Adrenal gland (tissue), 12 donors: ENCODE measurements around the gene GRAMD1A. TPM values are rescaled to one million over a fixed set of nuclear protein-coding genes. Genes with fewer than 3 reads are reported as not detected.
"Not testable (repeated sequence)": the region's sequence is repeated elsewhere in the genome, so short reads cannot be mapped to it uniquely, and the experiment has no call there.

Source experiments
- DNase-seq, 7 donors: peaks; one replicate each; pipeline ENCODE4 v3.0.0-alpha.2; 2019 to 2020
- H3K27ac ChIP-seq, 5 donors: fragments of 200-600 bp; sonication (generic) in 4 of 5; 1 replicate in 3 of 5; 2 replicates in 2 of 5; pipeline versions ENCODE4 v1.5.1 to v1.8.0; 2016 to 2020; ENCODE audit warnings: mild to moderate bottlenecking in 1 of 5
- H3K27me3 ChIP-seq: fragments of 200-600 bp; 2 replicates; pipeline ENCODE4 v1.8.0; 2021
- H3K36me3 ChIP-seq, 2 donors: fragments of 200-600 bp; replicated peaks in 1 of 2; 1 replicate in 1 of 2; 2 replicates in 1 of 2; pipeline versions ENCODE4 v1.5.1 to v1.8.0; 2018 to 2022
- H3K4me1 ChIP-seq, 2 donors: fragments of 200-600 bp; replicated peaks in 1 of 2; 1 replicate in 1 of 2; 2 replicates in 1 of 2; pipeline versions ENCODE4 v1.5.1 to v1.8.0; 2018 to 2021
- H3K4me3 ChIP-seq, 4 donors: fragments of 200-600 bp; sonication (generic) in 3 of 4; one replicate each; pipeline ENCODE4 v1.5.1; 2016 to 2018
- H3K9me3 ChIP-seq, 3 donors: fragments of 200-600 bp; sonication (generic) in 1 of 3; replicated peaks in 1 of 3; 1 replicate in 2 of 3; 2 replicates in 1 of 3; pipeline versions ENCODE4 v1.5.1 to v1.8.0; 2016 to 2021
- CTCF ChIP-seq, 6 experiments: fragments of 450-650 bp in 4 of 6; fragments of 200-600 bp in 2 of 6; sonication (generic) in 1 of 6; IDR thresholded peaks; 1 replicate in 5 of 6; 2 replicates in 1 of 6; pipeline versions ENCODE4 v1.5.1 to v1.8.0; 2016 to 2021; ENCODE audit warnings: antibody characterized with exemption in 6 of 6, mild to moderate bottlenecking in 2 of 6, moderate library complexity in 1 of 6
- POLR2A ChIP-seq, 2 donors: fragments of 450-650 bp; IDR thresholded peaks; one replicate each; pipeline ENCODE4 v1.6.1; 2017; ENCODE audit warnings: antibody characterized with exemption in 2 of 2, mild to moderate bottlenecking in 2 of 2, moderate library complexity in 1 of 2
- WGBS, 4 donors: extraction: QIAGEN DNeasy Blood & Tissue Kit in 2 of 4; methylation state at CpG; one replicate each; pipeline versions ENCODE4 v1.1.5 to v1.1.7; 2013 to 2017; 5-methylcytosine and 5-hydroxymethylcytosine counted together
- intact Hi-C, 2 donors: fragments of 100-400 bp; cut with DNase I; formaldehyde crosslinking; loops; one replicate each; pipeline versions ENCODE4 v1.14.1 to v1.15.0; 2022 to 2023
- polyA plus RNA-seq, 3 donors: library from polyadenylated mRNA; stranded (reverse); fragments of 200-250 nt in 2 of 3; fragments of 350-450 nt in 1 of 3; fragmentation: Illumina TruSeq in 1 of 3; extraction: RNeasy Lipid Tissue Mini Kit (QIAGEN cat#74804) in 1 of 3; gene quantifications; one replicate each; pipeline ENCODE4 v1.2.3, GENCODE V29; 2013 to 2014
- total RNA-seq, 9 donors: library from RNA; depleted of rRNA in 4 of 9; stranded (reverse); fragments of >200 nt in 4 of 9; fragments of 120-200 nt in 1 of 9; fragmentation: NEBNext Ultra II Directional in 1 of 9; extraction: Animal tissue kit (Norgen Biotek cat#: 25700) in 1 of 9; gene quantifications; one replicate each; pipeline versions ENCODE4 v1.1.0 to v1.2.4, GENCODE V29; 2013 to 2023
- donor health status: healthy with polysubstance abuse.
- donor health status: Bipolar disorder and iron deficiency.
- donor health status: DM: yes; HTN: yes; CAD: no.
- donor health status: DM: no; HTN: no; CAD: no.
- donor health status: DM: no; HTN: no; CAD: no.
- donor health status: DM: yes; HTN: yes; CAD: no.

GRAMD1A gene
- total and polyA plus RNA-seq, 12 donors: 31.2 to 125 (median 77.2) TPM

- Histone ChIP-seq H3K4me3 (no peak overlapping the region), H3K36me3 (no peaks in the 10 kb centered on the region), H3K27ac (no peak overlapping the region), H3K27me3 (no peaks in the 10 kb centered on the region), H3K9me3 (no peaks in the 10 kb centered on the region), H3K4me1 (peaks cover 7 to 29% of the 10 kb centered on the region in 2 donors)
- intact Hi-C loops: no loop called here
- TF ChIP-seq CTCF (IDR thresholded peaks at IDR 0.05) (no peak), POLR2A (IDR thresholded peaks at IDR 0.05) (no peak)
- DNase-seq: no peak
- WGBS, 4 donors: 92 to 94% (median 93%) methylated on average over 7 to 8 of the region's 8 CpGs
These were observed 4.6 kb upstream of the GRAMD1A start for GRCh38 chr19:34995551-34995950.

- 49 to 61% (median 52%) methylated on average over 8 of the region's 8 CpGs for WGBS, 4 donors
- no peaks in the 10 kb centered on the region for H3K9me3 ChIP-seq
- no peak for DNase-seq
- peaks cover 15 to 29% of the 10 kb centered on the region in 2 donors for H3K4me1 ChIP-seq
- TF ChIP-seq POLR2A (IDR thresholded peaks at IDR 0.05) (no peak), CTCF (IDR thresholded peaks at IDR 0.05) (no peak)
- no peaks in the 10 kb centered on the region for H3K36me3 ChIP-seq
- no peaks in the 10 kb centered on the region for H3K27me3 ChIP-seq
- intact Hi-C loops: no loop called here
- H3K4me3 ChIP-seq: no peak overlapping the region
- H3K27ac ChIP-seq: peak overlapping the region in 4 of 5 donors; percentile 2 to 70 (median 26)
These were observed 3.0 kb upstream of the GRAMD1A start for GRCh38 chr19:34997071-34997617.

GRCh38 chr19:34998224-34998623 is 1.9 kb upstream of the GRAMD1A start:
- 92 to 95% (median 94%) methylated on average over 7 of the region's 7 CpGs for WGBS, 4 donors
- H3K4me3 ChIP-seq, DNase-seq, intact Hi-C loops, H3K36me3 ChIP-seq, H3K27me3 ChIP-seq, H3K9me3 ChIP-seq: not testable (repeated sequence)
- Histone ChIP-seq H3K27ac (peak overlapping the region in 1 of 5 donors; percentile 38), H3K4me1 (peaks cover 15 to 35% of the 10 kb centered on the region in 2 donors)

GRCh38 chr19:34998777-34999497 is 1.2 kb upstream of the GRAMD1A start:
- intact Hi-C loops: no loop called here
- H3K27ac ChIP-seq: peak overlapping the region; percentile 88 to 99 (median 94)
- DNase-seq: peak in 1 of 7 donors; percentile 25
- peaks cover 20 to 42% of the 10 kb centered on the region in 2 donors for H3K4me1 ChIP-seq
- no peaks in the 10 kb centered on the region for H3K36me3 ChIP-seq
- H3K27me3 ChIP-seq: no peaks in the 10 kb centered on the region
- TF ChIP-seq CTCF (IDR thresholded peaks at IDR 0.05): no peak
- TF ChIP-seq POLR2A (IDR thresholded peaks at IDR 0.05): no peak
- no peaks in the 10 kb centered on the region for H3K9me3 ChIP-seq
- 59 to 67% (median 63%) methylated on average over 12 to 13 of the region's 13 CpGs for whole genome bisulfite sequencing, 4 donors
- peak overlapping the region in 1 of 4 donors; percentile 97 for H3K4me3 ChIP-seq
